ENCODE data around the gene RHAG. TPM values are rescaled to one million over a fixed set of nuclear protein-coding genes. Genes with fewer than 3 reads are reported as not detected.

The RHAG gene
- total RNA-seq, 1 experiment from 2014 or later, result not detected

- no peaks in the 10 kb centered on the region for H3K9me3 ChIP-seq (ENCODE audit: control insufficient read depth, low read depth, low read length)
- H3K27me3 ChIP-seq (ENCODE audit: insufficient read depth, low read length), result no peaks in the 10 kb centered on the region
- no peak overlapping the region for H3K9ac ChIP-seq (ENCODE audit: extremely low read depth, insufficient read length, low read length)
- Mint-ChIP-seq H3K36me3 (ENCODE audit: insufficient read depth in 1 of 3, low read depth in 3 of 3) (no peaks in the 10 kb centered on the region; a peak in 1 of 7 replicates), H3K9me3 (peaks cover 3% of the 10 kb centered on the region in 2 experiments), H3K27me3 (ENCODE audit: low read depth) (no peaks in the 10 kb centered on the region), H3K4me3 (no peak overlapping the region), H3K4me1 (peaks cover 5 to 7% of the 10 kb centered on the region in 2 experiments), H3K27ac (peak overlapping the region in 1 of 3 experiments; percentile 29; a peak in 1 of 7 replicates)
- no peak overlapping the region for H2BK20ac ChIP-seq (ENCODE audit: low read depth, low read length, poor library complexity, severe bottlenecking)
- H2BK5ac ChIP-seq (ENCODE audit: insufficient read length, low read length), result no peak overlapping the region
- H4K20me1 ChIP-seq (ENCODE audit: control insufficient read depth, insufficient read depth, insufficient read length), result no peaks in the 10 kb centered on the region
- H2BK120ac ChIP-seq (ENCODE audit: low read depth, low read length, poor library complexity, severe bottlenecking), result no peak overlapping the region
- H3K4me2 ChIP-seq (ENCODE audit: insufficient read depth, insufficient read length, low read length), result no peak overlapping the region
- H4K8ac ChIP-seq (replicated peaks; ENCODE audit: insufficient read length, low read depth, low read length), result no peak overlapping the region
- H2AFZ ChIP-seq (ENCODE audit: low read length), result no peak overlapping the region
- no peak overlapping the region for H3K56ac ChIP-seq (ENCODE audit: insufficient read length, low read depth, low read length)
- H2BK12ac ChIP-seq (ENCODE audit: insufficient read length, low read depth, low read length), result no peak overlapping the region
- H4K5ac ChIP-seq (ENCODE audit: insufficient read length, low read depth, low read length), result no peak overlapping the region
- no peak overlapping the region for H3K23ac ChIP-seq (ENCODE audit: insufficient read length, low read depth, low read length)
- no peak overlapping the region for H4K91ac ChIP-seq (ENCODE audit: insufficient read length, low read depth, low read length)
- no peak overlapping the region for H2BK15ac ChIP-seq (ENCODE audit: low read depth, low read length)
- H3T11ph ChIP-seq (ENCODE audit: low read length), result no peak overlapping the region
- no peak overlapping the region for H3K27ac ChIP-seq (ENCODE audit: insufficient read length, low read depth, low read length)
- WGBS (ENCODE audit: extremely low coverage, insufficient read length, low lambda C conversion rate), result no CpG with 5 or more reads among the region's 1 CpG
- DNase-seq, result no peak
- H3K14ac ChIP-seq (ENCODE audit: insufficient read depth, low read length), result no peak overlapping the region
- H3K79me2 ChIP-seq (ENCODE audit: insufficient read depth, low read length), result no peaks in the 10 kb centered on the region
- no peak overlapping the region for H3K18ac ChIP-seq (ENCODE audit: insufficient read length, low read depth, low read length)
- H3K79me1 ChIP-seq (ENCODE audit: insufficient read depth, low read depth, low read length, poor library complexity, severe bottlenecking), result no peaks in the 10 kb centered on the region
- H2AK5ac ChIP-seq (ENCODE audit: insufficient read length, low read length), result no peak overlapping the region
- no peak for TF ChIP-seq CTCF (conservative IDR thresholded peaks at IDR 0.05)
- H3K4ac ChIP-seq (ENCODE audit: low read depth, low read length), result no peak overlapping the region
- peaks cover 3% of the 10 kb centered on the region; the same call in 1 of the 2 replicates for H3K4me1 ChIP-seq (ENCODE audit: insufficient read depth, low read length)
- H3K23me2 ChIP-seq (ENCODE audit: insufficient read length, low read depth, low read length, poor library complexity, severe bottlenecking), result no peaks in the 10 kb centered on the region
Measured at GRCh38 chr6:49666480-49666879, 29.8 kb upstream of the RHAG start.
